Cardiac muscle cell (in vitro differentiated cells and primary cell): ENCODE data around the gene LVRN. TPM values are rescaled to one million over a fixed set of nuclear protein-coding genes. Genes with fewer than 3 reads are reported as not detected.

ENCODE experiments used
- DNase-seq, 2 donors: peaks; one replicate each; pipeline versions ENCODE4 v3.0.0 to v3.0.0-alpha.2; 2010 to 2017; ENCODE audit warnings: low read depth in 1 of 2, low spot score in 1 of 2
- H3K27ac ChIP-seq: fragments of 200-600 bp; sonication (generic); 2 replicates; pipeline ENCODE4 v1.5.1; 2016
- H3K27me3 ChIP-seq: fragments of 200-600 bp; sonication (generic); 2 replicates; pipeline ENCODE4 v1.6.0; 2016; ENCODE audit warnings: control low read depth
- H3K36me3 ChIP-seq: fragments of 200-600 bp; sonication (generic); 2 replicates; pipeline ENCODE4 v1.5.1; 2016; ENCODE audit warnings: control low read depth
- H3K4me1 ChIP-seq: fragments of 200-600 bp; sonication (generic); 2 replicates; pipeline ENCODE4 v1.8.1; 2017; ENCODE audit warnings: low read depth, mild to moderate bottlenecking, mixed run types
- H3K4me3 ChIP-seq: fragments of 200-600 bp; sonication (generic); 2 replicates; pipeline ENCODE4 v1.5.1; 2016; ENCODE audit warnings: mild to moderate bottlenecking
- H3K9me3 ChIP-seq: fragments of 200-600 bp; sonication (generic); 2 replicates; pipeline ENCODE4 v1.5.1; 2017; ENCODE audit warnings: low read depth, mild to moderate bottlenecking, control low read depth
- polyA plus RNA-seq: library from polyadenylated mRNA; unstranded; fragments of >200 nt; fragmentation: Nextera tagmentation; extraction: Ambion mirVana; gene quantifications from 2 replicates; pipeline ENCODE4 v1.2.1, GENCODE V29; 2016
- total RNA-seq: library from RNA; depleted of rRNA; stranded (reverse); fragments of >200 nt; gene quantifications from 2 replicates; pipeline ENCODE4 v1.2.3, GENCODE V29; 2016
- TF ChIP-seq, protein P1 (sequence below): IDR thresholded peaks from 2 replicates; pipeline ENCODE4 v1.5.1; 2012; ENCODE audit warnings: low read depth, mild to moderate bottlenecking, low read length

Gene LVRN
- total and polyA plus RNA-seq, 2 experiments from 2014 or later = 0.36 TPM; not detected in 1

DNA sequence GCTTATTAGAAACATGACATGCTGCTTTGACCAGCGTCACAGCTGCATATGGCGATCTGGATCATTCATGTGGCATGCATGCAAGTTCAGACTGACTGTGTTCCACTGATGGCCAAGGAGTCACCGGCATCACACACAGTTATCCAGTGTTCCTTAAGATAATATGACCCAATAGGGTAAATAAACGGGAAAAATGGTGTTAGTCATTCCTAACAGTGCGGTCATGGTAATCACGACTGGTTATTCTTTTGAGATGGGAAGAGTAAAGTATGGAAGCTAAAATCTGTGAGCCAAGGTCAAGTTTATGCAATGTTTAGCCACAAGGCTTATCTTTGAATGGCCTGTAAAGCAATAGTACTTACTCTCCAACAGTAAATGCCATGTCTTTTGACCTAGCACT lies 29.3 kb upstream of the LVRN start:
- Histone ChIP-seq H3K4me3 (no peak overlapping the region), H3K27me3 (no peaks in the 10 kb centered on the region), H3K9me3 (no peaks in the 10 kb centered on the region), H3K36me3 (no peaks in the 10 kb centered on the region), H3K4me1 (no peaks in the 10 kb centered on the region), H3K27ac (no peak overlapping the region)
- DNase-seq = peak in 1 of 2 donors; percentile 65
- TF ChIP-seq, protein P1, sequence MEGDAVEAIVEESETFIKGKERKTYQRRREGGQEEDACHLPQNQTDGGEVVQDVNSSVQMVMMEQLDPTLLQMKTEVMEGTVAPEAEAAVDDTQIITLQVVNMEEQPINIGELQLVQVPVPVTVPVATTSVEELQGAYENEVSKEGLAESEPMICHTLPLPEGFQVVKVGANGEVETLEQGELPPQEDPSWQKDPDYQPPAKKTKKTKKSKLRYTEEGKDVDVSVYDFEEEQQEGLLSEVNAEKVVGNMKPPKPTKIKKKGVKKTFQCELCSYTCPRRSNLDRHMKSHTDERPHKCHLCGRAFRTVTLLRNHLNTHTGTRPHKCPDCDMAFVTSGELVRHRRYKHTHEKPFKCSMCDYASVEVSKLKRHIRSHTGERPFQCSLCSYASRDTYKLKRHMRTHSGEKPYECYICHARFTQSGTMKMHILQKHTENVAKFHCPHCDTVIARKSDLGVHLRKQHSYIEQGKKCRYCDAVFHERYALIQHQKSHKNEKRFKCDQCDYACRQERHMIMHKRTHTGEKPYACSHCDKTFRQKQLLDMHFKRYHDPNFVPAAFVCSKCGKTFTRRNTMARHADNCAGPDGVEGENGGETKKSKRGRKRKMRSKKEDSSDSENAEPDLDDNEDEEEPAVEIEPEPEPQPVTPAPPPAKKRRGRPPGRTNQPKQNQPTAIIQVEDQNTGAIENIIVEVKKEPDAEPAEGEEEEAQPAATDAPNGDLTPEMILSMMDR = no peak

DNA sequence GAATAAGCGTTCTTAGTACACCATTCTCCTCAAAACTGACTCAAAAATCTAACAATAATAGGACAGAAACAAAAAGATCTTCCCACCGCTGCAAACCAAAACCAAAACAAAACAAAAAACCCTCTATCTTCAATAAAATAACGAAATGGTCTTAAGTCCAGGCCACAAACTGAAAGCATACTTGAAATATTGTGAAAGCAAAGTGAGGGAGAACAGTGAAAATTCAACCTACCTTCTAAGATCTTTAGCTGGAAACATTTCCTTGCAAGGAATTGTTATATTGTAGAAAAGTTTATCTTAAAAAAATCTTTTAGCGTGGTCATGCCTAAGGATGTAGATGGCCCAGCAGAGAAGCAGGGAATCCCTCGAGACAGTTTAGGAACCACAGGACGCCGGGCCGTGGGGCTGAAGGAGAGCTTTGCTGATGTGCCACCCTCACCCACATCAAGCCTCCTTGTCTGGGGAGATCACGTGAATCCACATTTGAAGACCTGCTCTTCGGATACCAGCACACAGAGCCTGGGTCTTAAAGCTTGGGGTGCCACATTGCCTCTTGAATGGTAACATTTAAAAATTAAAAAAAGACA lies 27.8 kb upstream of the LVRN start:
- no peaks in the 10 kb centered on the region for H3K4me1 ChIP-seq
- TF ChIP-seq, protein P1 = no peak
- no peak overlapping the region for H3K27ac ChIP-seq
- DNase-seq = no peak
- H3K9me3 ChIP-seq = no peaks in the 10 kb centered on the region
- H3K4me3 ChIP-seq = no peak overlapping the region
- no peaks in the 10 kb centered on the region for H3K36me3 ChIP-seq
- no peaks in the 10 kb centered on the region for H3K27me3 ChIP-seq

DNA sequence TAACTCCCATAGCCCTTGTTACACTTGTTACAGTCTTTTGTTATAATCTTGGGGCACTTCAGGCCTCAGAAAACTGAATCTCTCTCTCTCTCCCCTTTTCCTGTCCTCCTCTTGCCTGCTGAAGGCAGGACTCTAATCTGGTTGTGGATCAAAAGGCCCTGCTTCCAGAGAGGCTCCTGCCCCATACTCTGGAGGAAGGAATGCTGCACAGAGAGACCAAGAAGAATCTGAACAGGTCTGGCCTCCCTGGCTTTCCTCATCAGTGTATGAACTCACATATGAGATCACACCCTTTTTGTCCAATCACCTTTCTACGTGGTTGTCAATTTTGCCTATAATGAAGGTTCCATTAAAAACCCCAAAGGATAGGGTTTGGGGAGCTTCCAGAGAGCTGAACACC lies 26.2 kb upstream of the LVRN start:
- Histone ChIP-seq H3K4me3 (no peak overlapping the region), H3K27ac (no peak overlapping the region), H3K27me3 (no peaks in the 10 kb centered on the region), H3K36me3 (no peaks in the 10 kb centered on the region), H3K4me1 (no peaks in the 10 kb centered on the region), H3K9me3 (no peaks in the 10 kb centered on the region)
- TF ChIP-seq, protein P1 = no peak
- DNase-seq = no peak

DNA sequence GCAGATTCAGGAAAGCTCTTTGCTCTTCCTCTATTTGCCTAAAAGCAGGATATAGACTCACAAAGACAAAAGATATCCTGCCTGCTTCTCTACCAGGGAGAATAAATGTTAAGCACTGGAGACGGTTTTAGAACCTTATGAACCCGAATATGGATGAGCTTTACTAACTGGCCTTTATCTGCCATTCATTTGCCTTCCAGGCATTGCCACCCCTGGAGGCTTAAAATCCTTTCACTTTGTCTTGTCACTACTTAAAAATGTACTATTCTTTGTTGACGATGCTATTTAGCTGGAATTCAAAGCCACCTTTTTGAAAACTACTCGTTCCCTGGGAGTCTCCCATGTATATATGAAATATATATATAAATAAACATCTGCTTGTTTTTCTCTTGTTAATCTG lies 23.2 kb upstream of the LVRN start:
- TF ChIP-seq, protein P1 = no peak
- Histone ChIP-seq H3K27me3 (no peaks in the 10 kb centered on the region), H3K27ac (no peak overlapping the region), H3K4me1 (no peaks in the 10 kb centered on the region), H3K9me3 (no peaks in the 10 kb centered on the region), H3K4me3 (no peak overlapping the region), H3K36me3 (no peaks in the 10 kb centered on the region)
- no peak for DNase-seq

DNA sequence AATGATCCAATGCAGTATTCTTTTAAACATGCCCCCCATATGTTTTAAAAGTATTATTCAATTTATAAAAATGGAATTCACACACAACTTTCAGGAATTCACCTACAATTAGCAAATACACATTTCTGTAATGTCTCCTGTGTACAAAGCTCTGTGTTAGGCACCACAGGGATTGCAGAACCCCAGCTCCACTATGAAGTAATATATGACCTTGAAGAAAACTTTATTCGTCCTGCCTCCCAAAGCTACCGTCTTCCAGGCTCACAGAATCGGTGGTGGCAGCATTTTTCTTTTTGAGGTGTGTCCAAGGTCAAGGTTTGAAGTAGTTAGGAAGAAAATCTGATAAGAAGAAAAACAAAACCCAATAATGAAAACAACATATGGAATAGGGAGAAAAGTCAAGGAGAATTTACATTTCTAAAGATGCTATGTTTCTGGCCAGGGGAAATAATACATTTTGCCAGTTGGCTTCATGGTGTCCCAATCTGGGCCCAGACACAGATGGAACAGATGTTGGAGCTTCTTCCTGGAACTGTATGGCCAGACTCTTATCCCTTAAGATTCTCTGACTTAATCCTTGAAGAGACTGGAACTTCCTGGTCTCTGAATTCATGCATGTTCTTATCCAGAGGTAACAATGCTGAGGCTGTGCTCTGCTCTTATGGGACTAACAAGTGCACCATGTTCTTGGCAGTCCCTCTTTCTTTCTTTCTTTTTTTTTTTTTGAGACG lies 22.0 kb upstream of the LVRN start:
- Histone ChIP-seq H3K27ac (no peak overlapping the region), H3K36me3 (no peaks in the 10 kb centered on the region), H3K4me1 (no peaks in the 10 kb centered on the region), H3K9me3 (no peaks in the 10 kb centered on the region), H3K4me3 (no peak overlapping the region), H3K27me3 (no peaks in the 10 kb centered on the region)
- no peak for DNase-seq
- TF ChIP-seq, protein P1 = no peak
